ENCODE measurements around the gene USP33.

DNA sequence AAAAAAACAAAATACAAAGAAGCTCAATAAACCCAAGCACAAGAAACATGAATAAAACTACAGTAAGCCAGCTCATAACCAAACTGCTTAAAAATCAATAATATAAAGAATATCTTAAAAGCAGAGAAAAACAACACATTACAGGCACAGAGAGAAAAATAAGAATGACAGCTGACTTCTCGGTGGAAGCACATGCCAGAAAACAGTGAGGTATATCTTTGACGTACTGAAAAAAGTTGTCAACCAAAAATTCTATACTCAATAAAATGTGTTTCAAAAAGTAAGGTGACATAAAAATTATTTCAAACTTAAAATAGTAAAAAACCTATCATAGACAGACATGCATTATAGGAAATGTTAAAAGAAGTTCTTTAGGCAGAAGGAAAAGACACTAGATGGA, 110.5 kb downstream of the USP33 start:
- TF ChIP-seq, protein P1, sequence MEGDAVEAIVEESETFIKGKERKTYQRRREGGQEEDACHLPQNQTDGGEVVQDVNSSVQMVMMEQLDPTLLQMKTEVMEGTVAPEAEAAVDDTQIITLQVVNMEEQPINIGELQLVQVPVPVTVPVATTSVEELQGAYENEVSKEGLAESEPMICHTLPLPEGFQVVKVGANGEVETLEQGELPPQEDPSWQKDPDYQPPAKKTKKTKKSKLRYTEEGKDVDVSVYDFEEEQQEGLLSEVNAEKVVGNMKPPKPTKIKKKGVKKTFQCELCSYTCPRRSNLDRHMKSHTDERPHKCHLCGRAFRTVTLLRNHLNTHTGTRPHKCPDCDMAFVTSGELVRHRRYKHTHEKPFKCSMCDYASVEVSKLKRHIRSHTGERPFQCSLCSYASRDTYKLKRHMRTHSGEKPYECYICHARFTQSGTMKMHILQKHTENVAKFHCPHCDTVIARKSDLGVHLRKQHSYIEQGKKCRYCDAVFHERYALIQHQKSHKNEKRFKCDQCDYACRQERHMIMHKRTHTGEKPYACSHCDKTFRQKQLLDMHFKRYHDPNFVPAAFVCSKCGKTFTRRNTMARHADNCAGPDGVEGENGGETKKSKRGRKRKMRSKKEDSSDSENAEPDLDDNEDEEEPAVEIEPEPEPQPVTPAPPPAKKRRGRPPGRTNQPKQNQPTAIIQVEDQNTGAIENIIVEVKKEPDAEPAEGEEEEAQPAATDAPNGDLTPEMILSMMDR (IDR thresholded peaks at IDR 0.05): no peak
- no peak for TF ChIP-seq POLR2A (IDR thresholded peaks at IDR 0.05)

Data from esophagus squamous epithelium (tissue), 4 donors.